Smooth muscle cell (in vitro differentiated cells): ENCODE results near the gene FEZF1. TPM values are rescaled to one million over a fixed set of nuclear protein-coding genes. Genes with fewer than 3 reads are reported as not detected.

Experiments used
- DNase-seq: peaks from one replicate; lab custom pipeline; 2025; ENCODE audit not compliant: unreplicated experiment; lab: John Stamatoyannopoulos, UW
- H2AFZ ChIP-seq: fragments of 200-600 bp; sonication (generic); 2 replicates; pipeline ENCODE4 v1.6.0; 2016; ENCODE audit warnings: antibody characterized with exemption, low read depth, mild to moderate bottlenecking
- H3F3A ChIP-seq: fragments of 200-600 bp; sonication (generic); 2 replicates; pipeline ENCODE4 v1.6.0; 2017; ENCODE audit warnings: antibody characterized with exemption, low read depth
- H3K27ac ChIP-seq: fragments of 200-600 bp; sonication (generic); 2 replicates; pipeline ENCODE4 v1.5.1; 2016; ENCODE audit warnings: low read depth, mild to moderate bottlenecking
- H3K27me3 ChIP-seq: fragments of 200-600 bp; sonication (generic); 2 replicates; pipeline ENCODE4 v1.6.1; 2016; ENCODE audit warnings: low read depth, mild to moderate bottlenecking
- H3K36me3 ChIP-seq: fragments of 200-600 bp; sonication (generic); 2 replicates; pipeline ENCODE4 v1.5.1; 2016; ENCODE audit warnings: low read depth
- H3K4me1 ChIP-seq: fragments of 200-600 bp; sonication (generic); 2 replicates; pipeline ENCODE4 v1.5.1; 2016; ENCODE audit warnings: low read depth
- H3K4me2 ChIP-seq: fragments of 200-600 bp; sonication (generic); 2 replicates; pipeline ENCODE4 v1.6.0; 2016; ENCODE audit warnings: mild to moderate bottlenecking
- H3K4me3 ChIP-seq: fragments of 200-600 bp; sonication (generic); 2 replicates; pipeline ENCODE4 v1.5.1; 2016; ENCODE audit warnings: mild to moderate bottlenecking
- H3K79me2 ChIP-seq: fragments of 200-600 bp; sonication (generic); 2 replicates; pipeline ENCODE4 v1.6.0; 2016; ENCODE audit warnings: low read depth, mild to moderate bottlenecking
- H3K9ac ChIP-seq: fragments of 200-600 bp; sonication (generic); 2 replicates; pipeline ENCODE4 v1.6.0; 2016; ENCODE audit warnings: low read depth
- H3K9me3 ChIP-seq: fragments of 200-600 bp; sonication (generic); replicated peaks from 2 replicates; pipeline ENCODE4 v1.5.1; 2016; ENCODE audit warnings: low read depth
- H4K20me1 ChIP-seq: fragments of 200-600 bp; sonication (generic); 2 replicates; pipeline ENCODE4 v1.6.0; 2016; ENCODE audit warnings: low read depth
- WGBS: methylation state at CpG from one replicate; pipeline ENCODE4 v1.1.7; 2016; ENCODE audit warnings: low lambda C conversion rate; 5-methylcytosine and 5-hydroxymethylcytosine counted together
- polyA plus RNA-seq: library from polyadenylated mRNA; unstranded; fragments of >200 nt; fragmentation: Nextera tagmentation; extraction: Ambion mirVana; gene quantifications from 2 replicates; pipeline ENCODE4 v1.2.1, GENCODE V29; 2016
- total RNA-seq: library from RNA; depleted of rRNA; stranded (reverse); fragments of >200 nt; gene quantifications from 2 replicates; pipeline ENCODE4 v1.2.3, GENCODE V29; 2014
- TF ChIP-seq, protein P1 (sequence below): fragments of 200-600 bp; sonication (generic); IDR thresholded peaks from 2 replicates; pipeline ENCODE4 v1.5.1; 2017; ENCODE audit warnings: borderline replicate concordance, mild to moderate bottlenecking, antibody characterized with exemption; ENCODE audit not compliant: insufficient read depth, poor library complexity, severe bottlenecking

Gene FEZF1
- total and polyA plus RNA-seq, 2 experiments from 2014 or later: not detected

DNA sequence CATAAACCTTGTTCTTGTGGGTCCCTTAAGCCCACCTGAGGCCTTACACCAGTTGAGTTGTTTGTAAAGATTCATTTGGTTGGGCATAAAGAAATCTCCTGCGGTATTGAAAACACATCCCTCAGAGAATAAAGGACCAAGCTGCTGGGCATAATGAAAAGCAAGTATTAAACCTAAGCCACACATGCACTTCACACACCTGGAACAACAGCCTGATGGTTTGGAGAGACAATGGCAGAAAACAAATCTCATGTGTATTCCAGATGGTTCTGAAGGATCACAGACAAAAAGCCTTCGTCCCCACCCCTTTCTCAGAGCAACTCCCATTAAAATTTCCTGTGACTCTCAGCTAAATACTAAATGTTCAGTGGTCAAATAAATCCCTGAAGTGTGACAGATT, 44.2 kb downstream of the FEZF1 start:
- Histone ChIP-seq H3K4me1 (peaks cover 18% of the 10 kb centered on the region), H3K9ac (no peak overlapping the region), H3K79me2 (no peaks in the 10 kb centered on the region), H3F3A (no peaks in the 10 kb centered on the region), H3K36me3 (no peaks in the 10 kb centered on the region), H3K4me3 (no peak overlapping the region), H3K27ac (no peak overlapping the region), H2AFZ (no peak overlapping the region), H3K27me3 (peaks cover 6% of the 10 kb centered on the region), H3K9me3 (no peaks in the 10 kb centered on the region), H3K4me2 (no peak overlapping the region), H4K20me1 (no peaks in the 10 kb centered on the region)
- TF ChIP-seq, protein P1, sequence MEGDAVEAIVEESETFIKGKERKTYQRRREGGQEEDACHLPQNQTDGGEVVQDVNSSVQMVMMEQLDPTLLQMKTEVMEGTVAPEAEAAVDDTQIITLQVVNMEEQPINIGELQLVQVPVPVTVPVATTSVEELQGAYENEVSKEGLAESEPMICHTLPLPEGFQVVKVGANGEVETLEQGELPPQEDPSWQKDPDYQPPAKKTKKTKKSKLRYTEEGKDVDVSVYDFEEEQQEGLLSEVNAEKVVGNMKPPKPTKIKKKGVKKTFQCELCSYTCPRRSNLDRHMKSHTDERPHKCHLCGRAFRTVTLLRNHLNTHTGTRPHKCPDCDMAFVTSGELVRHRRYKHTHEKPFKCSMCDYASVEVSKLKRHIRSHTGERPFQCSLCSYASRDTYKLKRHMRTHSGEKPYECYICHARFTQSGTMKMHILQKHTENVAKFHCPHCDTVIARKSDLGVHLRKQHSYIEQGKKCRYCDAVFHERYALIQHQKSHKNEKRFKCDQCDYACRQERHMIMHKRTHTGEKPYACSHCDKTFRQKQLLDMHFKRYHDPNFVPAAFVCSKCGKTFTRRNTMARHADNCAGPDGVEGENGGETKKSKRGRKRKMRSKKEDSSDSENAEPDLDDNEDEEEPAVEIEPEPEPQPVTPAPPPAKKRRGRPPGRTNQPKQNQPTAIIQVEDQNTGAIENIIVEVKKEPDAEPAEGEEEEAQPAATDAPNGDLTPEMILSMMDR: no peak
- WGBS: 64% methylated on average over 2 of the region's 2 CpGs
- no peak for DNase-seq

GRCh38 chr7:122258971-122259370, 45.6 kb downstream of the FEZF1 start:
- WGBS: 88% methylated on average over 2 of the region's 2 CpGs
- no peaks in the 10 kb centered on the region for H4K20me1 ChIP-seq
- H3K4me2 ChIP-seq: no peak overlapping the region
- no peaks in the 10 kb centered on the region for H3K9me3 ChIP-seq
- H3K27me3 ChIP-seq: peaks cover 6% of the 10 kb centered on the region
- TF ChIP-seq, protein P1: no peak
- H3K9ac ChIP-seq: no peak overlapping the region
- H3K36me3 ChIP-seq: no peaks in the 10 kb centered on the region
- no peak overlapping the region for H3K4me3 ChIP-seq
- no peaks in the 10 kb centered on the region for H3F3A ChIP-seq
- no peak overlapping the region for H2AFZ ChIP-seq
- no peak for DNase-seq
- H3K27ac ChIP-seq: no peak overlapping the region
- H3K79me2 ChIP-seq: no peaks in the 10 kb centered on the region
- H3K4me1 ChIP-seq: peaks cover 22% of the 10 kb centered on the region

DNA sequence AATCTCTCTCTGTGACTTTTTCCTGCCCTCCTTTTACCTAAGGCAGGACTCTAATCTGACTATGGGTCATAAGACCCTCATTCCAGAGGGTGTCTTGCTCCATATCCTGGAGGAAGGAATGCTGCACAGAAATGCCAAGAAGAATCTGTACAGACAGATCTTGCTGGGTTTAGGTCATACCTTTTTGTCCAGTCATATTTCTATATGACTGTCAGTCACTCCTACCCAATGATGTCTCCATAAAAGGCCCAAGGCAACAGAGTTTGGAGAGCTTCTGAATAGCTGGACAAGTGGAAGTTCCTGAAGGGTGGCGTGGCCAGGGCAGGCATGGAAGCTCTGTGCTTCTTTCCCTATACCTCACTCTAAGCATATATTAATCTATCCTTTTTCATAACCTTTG, 47.5 kb downstream of the FEZF1 start:
- Histone ChIP-seq H3K9me3 (no peaks in the 10 kb centered on the region), H3K4me2 (no peak overlapping the region), H3K4me1 (peaks cover 22% of the 10 kb centered on the region), H3K79me2 (no peaks in the 10 kb centered on the region), H3K27ac (no peak overlapping the region), H3F3A (no peaks in the 10 kb centered on the region), H3K4me3 (no peak overlapping the region), H3K36me3 (no peaks in the 10 kb centered on the region), H3K27me3 (peaks cover 6% of the 10 kb centered on the region), H4K20me1 (no peaks in the 10 kb centered on the region), H3K9ac (no peak overlapping the region), H2AFZ (no peak overlapping the region)
- 87% methylated on average over 1 of the region's 1 CpG for WGBS
- TF ChIP-seq, protein P1: no peak
- no peak for DNase-seq

DNA sequence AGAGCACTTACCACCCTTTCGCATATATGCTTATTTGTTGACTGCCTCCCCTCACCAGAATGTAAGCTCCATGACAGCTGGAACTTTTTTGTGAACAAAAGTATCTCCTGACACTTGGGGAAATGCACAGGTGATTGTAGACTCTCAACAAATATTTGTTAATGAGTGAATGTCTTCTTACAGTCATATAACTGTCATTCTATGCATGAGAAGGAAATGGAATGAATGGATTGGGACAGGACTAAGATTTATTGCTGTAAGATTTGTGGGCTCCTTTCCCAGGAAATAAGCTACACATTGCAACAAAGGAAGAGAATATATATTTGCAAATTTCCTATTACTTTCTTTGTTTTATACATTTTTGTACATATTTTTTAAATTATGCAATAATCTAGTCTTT, 48.5 kb downstream of the FEZF1 start:
- H3K4me1 ChIP-seq: peaks cover 18% of the 10 kb centered on the region
- no peak overlapping the region for H3K9ac ChIP-seq
- no peak overlapping the region for H2AFZ ChIP-seq
- no peaks in the 10 kb centered on the region for H3F3A ChIP-seq
- H3K4me2 ChIP-seq: no peak overlapping the region
- H3K36me3 ChIP-seq: no peaks in the 10 kb centered on the region
- H3K9me3 ChIP-seq: no peaks in the 10 kb centered on the region
- no peaks in the 10 kb centered on the region for H3K79me2 ChIP-seq
- H4K20me1 ChIP-seq: no peaks in the 10 kb centered on the region
- H3K27ac ChIP-seq: no peak overlapping the region
- no peak overlapping the region for H3K4me3 ChIP-seq
- TF ChIP-seq, protein P1: no peak
- WGBS: 86% methylated on average over 1 of the region's 1 CpG
- H3K27me3 ChIP-seq: no peaks in the 10 kb centered on the region
- DNase-seq: no peak
